Lower leg skin (tissue), 4 donors: ENCODE results near the gene TMEM163. TPM values are rescaled to one million over a fixed set of nuclear protein-coding genes. Genes with fewer than 3 reads are reported as not detected.

ENCODE experiments used
- DNase-seq, 2 donors: peaks; one replicate each; pipeline ENCODE4 v3.0.0-alpha.2; 2019; ENCODE audit warnings: low spot score in 2 of 2
- H3K4me3 ChIP-seq: fragments of 200-600 bp; sonication (generic); 2 replicates; pipeline ENCODE4 v1.5.1; 2017; ENCODE audit warnings: mild to moderate bottlenecking, low read depth; ENCODE audit not compliant: poor library complexity, severe bottlenecking
- CTCF ChIP-seq, 3 donors: fragments of 450-650 bp; IDR thresholded peaks; one replicate each; pipeline ENCODE4 v1.5.1; 2016; ENCODE audit warnings: antibody characterized with exemption in 3 of 3, mild to moderate bottlenecking in 3 of 3, moderate library complexity in 2 of 3
- POLR2A ChIP-seq, 2 donors: fragments of 450-650 bp; IDR thresholded peaks; one replicate each; pipeline ENCODE4 v1.6.1; 2016 to 2017; ENCODE audit warnings: antibody characterized with exemption in 2 of 2, mild to moderate bottlenecking in 1 of 2, moderate library complexity in 1 of 2
- WGBS, 2 donors: methylation state at CpG; one replicate each; pipeline ENCODE4 v1.1.5; 2018; 5-methylcytosine and 5-hydroxymethylcytosine counted together
- intact Hi-C: fragments of 100-400 bp; cut with DNase I; formaldehyde crosslinking; loops from one replicate; pipeline ENCODE4 v1.15.0; 2023; ENCODE audit warnings: low total_unique reads
- total RNA-seq, 4 donors: library from RNA; depleted of rRNA; stranded (reverse); fragments of >200 nt; gene quantifications; one replicate each; pipeline ENCODE4 v1.1.0, GENCODE V29; 2016

Gene TMEM163
- total RNA-seq, 4 donors from 2014 or later: 0.19 to 0.46 TPM; not detected in 2

- no peak for TF ChIP-seq POLR2A (IDR thresholded peaks at IDR 0.05)
- no peak for TF ChIP-seq CTCF (IDR thresholded peaks at IDR 0.05)
- intact Hi-C loops: no loop called here
- DNase-seq: peak in 1 of 2 donors; percentile 75
- H3K4me3 ChIP-seq: no peak overlapping the region
- WGBS, 2 donors: 92 to 93% methylated on average over 25 of the region's 25 CpGs
Observed at GRCh38 chr2:134469516-134470115, 249.2 kb downstream of the TMEM163 start.

GRCh38 chr2:134468776-134469175 is 250.0 kb downstream of the TMEM163 start:
- no peak for TF ChIP-seq POLR2A (IDR thresholded peaks at IDR 0.05)
- intact Hi-C loops: no loop called here
- H3K4me3 ChIP-seq: no peak overlapping the region
- WGBS, 2 donors: 82 to 83% methylated on average over 10 to 12 of the region's 12 CpGs
- peak in 1 of 2 donors; percentile 50 for DNase-seq

GRCh38 chr2:134468164-134468563 is 250.6 kb downstream of the TMEM163 start:
- intact Hi-C loops: no loop called here

GRCh38 chr2:134466141-134466540 is 252.7 kb downstream of the TMEM163 start:
- DNase-seq: peak in 1 of 2 donors; percentile 14
- WGBS, 2 donors: 57 to 60% methylated on average over 3 of the region's 3 CpGs
- no peak overlapping the region for H3K4me3 ChIP-seq
- TF ChIP-seq POLR2A (IDR thresholded peaks at IDR 0.05) (no peak), CTCF (IDR thresholded peaks at IDR 0.05) (no peak)
- intact Hi-C loops: no loop called here

More at GRCh38 chr2:134468164-134468563, 250.6 kb downstream of the TMEM163 start:
- H3K4me3 ChIP-seq: no peak overlapping the region
- peak in 1 of 2 donors; percentile 21 for DNase-seq
- 90 to 100% methylated on average over 2 of the region's 2 CpGs for WGBS, 2 donors
- TF ChIP-seq POLR2A (IDR thresholded peaks at IDR 0.05): no peak
- no peak for TF ChIP-seq CTCF (IDR thresholded peaks at IDR 0.05)

GRCh38 chr2:134465228-134466105 is 253.3 kb downstream of the TMEM163 start:
- intact Hi-C loops: no loop called here
- H3K4me3 ChIP-seq: no peak overlapping the region
- WGBS, 2 donors: 63 to 68% methylated on average over 6 of the region's 6 CpGs
- no peak for TF ChIP-seq CTCF (IDR thresholded peaks at IDR 0.05)
- TF ChIP-seq POLR2A (IDR thresholded peaks at IDR 0.05): no peak
- DNase-seq: peak in 1 of 2 donors; percentile 57

GRCh38 chr2:134463699-134464022 is 255.1 kb downstream of the TMEM163 start:
- TF ChIP-seq POLR2A (IDR thresholded peaks at IDR 0.05) (no peak), CTCF (IDR thresholded peaks at IDR 0.05) (no peak)
- intact Hi-C loops: no loop called here
- 86 to 88% methylated on average over 7 of the region's 7 CpGs for WGBS, 2 donors
- peak in 1 of 2 donors; percentile 49 for DNase-seq
- H3K4me3 ChIP-seq: no peak overlapping the region
